ENCODE measurements around the gene POLR2J.
"Not testable (repeated sequence)": the region's sequence is repeated elsewhere in the genome, so short reads cannot be mapped to it uniquely, and the experiment has no call there.

DNA sequence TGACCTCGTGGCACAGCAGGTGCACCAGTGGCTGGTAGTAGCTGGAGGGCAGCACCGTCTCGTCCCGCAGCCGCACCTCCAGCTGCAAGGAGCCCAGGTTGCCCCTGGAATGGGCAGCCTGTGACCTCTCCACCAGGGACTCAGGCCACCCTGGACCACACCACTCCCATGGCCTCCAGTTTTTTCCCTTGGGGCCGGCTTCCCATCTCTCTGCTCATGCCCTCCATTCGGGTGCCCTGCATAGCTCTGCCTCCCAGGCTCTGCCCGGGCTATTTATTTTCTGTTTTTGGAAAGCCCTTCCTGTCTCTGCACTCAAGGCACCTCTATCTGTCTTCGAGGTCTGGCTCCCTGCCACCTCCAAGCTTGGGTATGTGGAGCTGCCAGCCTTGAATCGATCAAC lies 18.1 kb upstream of the POLR2J start:
- not testable (repeated sequence) for TF ChIP-seq POLR2AphosphoS5 (IDR thresholded peaks at IDR 0.05)
- TF ChIP-seq, protein P1, sequence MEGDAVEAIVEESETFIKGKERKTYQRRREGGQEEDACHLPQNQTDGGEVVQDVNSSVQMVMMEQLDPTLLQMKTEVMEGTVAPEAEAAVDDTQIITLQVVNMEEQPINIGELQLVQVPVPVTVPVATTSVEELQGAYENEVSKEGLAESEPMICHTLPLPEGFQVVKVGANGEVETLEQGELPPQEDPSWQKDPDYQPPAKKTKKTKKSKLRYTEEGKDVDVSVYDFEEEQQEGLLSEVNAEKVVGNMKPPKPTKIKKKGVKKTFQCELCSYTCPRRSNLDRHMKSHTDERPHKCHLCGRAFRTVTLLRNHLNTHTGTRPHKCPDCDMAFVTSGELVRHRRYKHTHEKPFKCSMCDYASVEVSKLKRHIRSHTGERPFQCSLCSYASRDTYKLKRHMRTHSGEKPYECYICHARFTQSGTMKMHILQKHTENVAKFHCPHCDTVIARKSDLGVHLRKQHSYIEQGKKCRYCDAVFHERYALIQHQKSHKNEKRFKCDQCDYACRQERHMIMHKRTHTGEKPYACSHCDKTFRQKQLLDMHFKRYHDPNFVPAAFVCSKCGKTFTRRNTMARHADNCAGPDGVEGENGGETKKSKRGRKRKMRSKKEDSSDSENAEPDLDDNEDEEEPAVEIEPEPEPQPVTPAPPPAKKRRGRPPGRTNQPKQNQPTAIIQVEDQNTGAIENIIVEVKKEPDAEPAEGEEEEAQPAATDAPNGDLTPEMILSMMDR (IDR thresholded peaks at IDR 0.05): not testable (repeated sequence)
